Left ventricle myocardium inferior (tissue), 1 donor: ENCODE measurements around the gene EFHD2. TPM values are rescaled to one million over a fixed set of nuclear protein-coding genes. Genes with fewer than 3 reads are reported as not detected.

Source experiments
- DNase-seq: peaks from one replicate; pipeline ENCODE4 v3.0.0-alpha.2; 2020
- H3K27ac ChIP-seq: fragments of 200-600 bp; replicated peaks from 2 replicates; pipeline ENCODE4 v1.8.0; 2021
- H3K27me3 ChIP-seq: fragments of 200-600 bp; 2 replicates; pipeline ENCODE4 v1.8.0; 2021; ENCODE audit warnings: low read depth
- H3K36me3 ChIP-seq: fragments of 200-600 bp; 2 replicates; pipeline ENCODE4 v1.8.0; 2021
- H3K4me1 ChIP-seq: fragments of 200-600 bp; 2 replicates; pipeline ENCODE4 v1.8.0; 2021
- H3K4me3 ChIP-seq: fragments of 200-600 bp; 2 replicates; pipeline ENCODE4 v1.8.0; 2021; ENCODE audit warnings: mild to moderate bottlenecking, moderate library complexity
- H3K9me3 ChIP-seq: fragments of 200-600 bp; replicated peaks from 2 replicates; pipeline ENCODE4 v1.8.0; 2021
- CTCF ChIP-seq: fragments of 200-600 bp; IDR thresholded peaks from 2 replicates; pipeline ENCODE4 v1.8.0; 2021; ENCODE audit warnings: antibody characterized with exemption, mild to moderate bottlenecking, borderline replicate concordance
- intact Hi-C: fragments of 100-400 bp; cut with micrococcal nuclease; formaldehyde crosslinking; loops from one replicate; pipeline ENCODE4 v1.11.0; 2022
- total RNA-seq: library from RNA; stranded (reverse); fragmentation: NEBNext Ultra II Directional; extraction: Animal tissue kit (Norgen Biotek cat#: 25700); gene quantifications from one replicate; pipeline ENCODE4 v1.2.1, GENCODE V29; 2021
- donor health status: DM: no; HTN: yes; CAD: no; lungs with severe emphysema.

EFHD2 gene
- total RNA-seq, 1 donor from 2014 or later = 15.0 TPM

- H3K4me1 ChIP-seq = peaks cover 41% of the 10 kb centered on the region
- intact Hi-C loops = no loop called here
- H3K9me3 ChIP-seq = no peaks in the 10 kb centered on the region
- DNase-seq = no peak
- no peak overlapping the region for H3K27ac ChIP-seq
- no peak for TF ChIP-seq CTCF
- no peaks in the 10 kb centered on the region for H3K36me3 ChIP-seq
- H3K27me3 ChIP-seq = no peaks in the 10 kb centered on the region
- H3K4me3 ChIP-seq = no peak overlapping the region
Observed at GRCh38 chr1:15406614-15407559, 2.8 kb upstream of the EFHD2 start.

DNA sequence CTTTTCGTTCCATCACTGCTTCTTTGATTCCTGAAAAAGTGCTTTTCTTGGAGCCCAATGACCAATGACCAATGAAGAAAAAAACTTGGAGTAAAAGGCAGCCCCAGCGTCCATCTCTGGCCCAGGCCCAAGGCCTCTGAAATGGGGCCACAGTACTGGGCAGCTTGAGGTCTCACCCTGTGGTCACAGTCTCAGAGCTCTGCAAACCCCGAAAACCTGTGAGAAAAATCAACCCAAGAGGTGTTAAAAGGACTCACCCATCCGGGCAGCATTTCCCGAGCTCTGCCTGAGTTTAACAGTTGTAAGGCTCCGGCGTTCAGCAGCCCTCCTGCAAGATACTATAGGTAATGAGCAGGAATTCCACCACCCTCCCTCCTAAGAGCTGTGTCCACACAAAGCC lies 2.1 kb upstream of the EFHD2 start:
- no peak overlapping the region for H3K27ac ChIP-seq
- no peaks in the 10 kb centered on the region for H3K36me3 ChIP-seq
- no peak overlapping the region for H3K4me3 ChIP-seq
- intact Hi-C loops = no loop called here
- no peak for TF ChIP-seq CTCF
- H3K4me1 ChIP-seq = peaks cover 48% of the 10 kb centered on the region
- no peaks in the 10 kb centered on the region for H3K27me3 ChIP-seq
- H3K9me3 ChIP-seq = no peaks in the 10 kb centered on the region
- no peak for DNase-seq

DNA sequence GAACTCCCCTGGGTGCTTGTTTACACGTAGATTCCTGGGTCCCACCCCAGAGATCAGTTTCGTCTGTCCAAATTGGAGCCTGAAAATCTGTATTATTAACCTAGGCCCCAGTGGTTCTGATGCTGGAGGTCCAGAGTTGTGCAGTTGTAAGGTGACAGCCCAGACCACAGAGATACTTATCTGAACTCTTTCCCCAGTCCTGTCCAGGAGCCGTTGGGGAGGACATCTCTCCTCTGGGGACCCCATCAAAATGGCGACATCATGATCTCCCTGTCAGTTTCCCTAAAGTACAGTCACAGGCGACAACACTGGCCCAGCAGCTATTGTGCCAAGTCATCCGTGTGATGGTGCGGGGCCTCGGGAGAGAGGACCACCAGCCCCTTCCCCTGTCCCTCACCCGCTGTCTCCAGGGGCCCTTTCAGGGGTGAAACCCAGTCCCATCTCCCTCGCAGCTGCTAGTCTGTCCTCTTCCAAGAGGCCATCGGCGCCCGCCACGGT lies 749 bp upstream of the EFHD2 start:
- peaks cover 62% of the 10 kb centered on the region for H3K4me1 ChIP-seq
- DNase-seq = no peak
- H3K36me3 ChIP-seq = no peaks in the 10 kb centered on the region
- intact Hi-C loops = no loop called here
- no peaks in the 10 kb centered on the region for H3K27me3 ChIP-seq
- no peaks in the 10 kb centered on the region for H3K9me3 ChIP-seq
- no peak for TF ChIP-seq CTCF
- H3K4me3 ChIP-seq = peak overlapping the region; percentile 95
- peak overlapping the region; percentile 78 for H3K27ac ChIP-seq

DNA sequence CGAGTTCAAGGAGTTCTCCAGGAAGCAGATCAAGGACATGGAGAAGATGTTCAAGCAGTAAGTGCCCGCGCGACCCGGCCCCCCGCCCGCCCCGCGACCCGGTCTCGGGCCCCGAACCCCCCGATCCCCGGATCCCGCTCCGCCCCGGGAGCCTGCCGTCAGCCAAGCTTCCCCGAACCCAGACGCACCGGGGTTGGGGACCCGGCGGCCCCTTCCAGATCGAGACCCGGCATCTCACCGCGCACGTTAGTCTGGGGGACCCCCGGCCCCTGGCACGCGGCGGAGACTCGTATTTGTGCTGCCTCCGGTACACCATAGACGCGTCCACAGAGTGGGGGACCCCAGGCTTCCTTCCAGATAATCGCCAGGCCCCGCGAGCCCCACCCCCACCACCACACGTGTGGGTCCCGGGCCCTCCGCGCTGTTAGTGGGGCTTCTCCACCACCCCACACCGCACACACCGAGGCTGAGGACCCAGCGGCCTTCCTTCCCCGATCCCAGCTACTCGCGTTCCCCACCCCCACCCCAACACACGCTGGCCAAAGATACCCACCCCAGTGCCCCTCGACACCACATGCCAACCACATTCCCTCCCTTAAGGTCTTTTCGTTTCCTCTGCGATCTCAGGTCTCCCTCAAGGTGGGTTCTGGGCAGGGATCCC lies 665 bp downstream of the EFHD2 start:
- DNase-seq = no peak

More for the DNA sequence above, 665 bp downstream of the EFHD2 start:
- Histone ChIP-seq H3K27ac (peak overlapping the region; percentile 78), H3K36me3 (no peaks in the 10 kb centered on the region), H3K4me1 (peaks cover 76% of the 10 kb centered on the region), H3K27me3 (no peaks in the 10 kb centered on the region), H3K4me3 (peak overlapping the region; percentile 95), H3K9me3 (no peaks in the 10 kb centered on the region)
- TF ChIP-seq CTCF = no peak
- intact Hi-C loops = no loop called here
